ENCODE results near the gene STAMBPL1.

Gene STAMBPL1

GRCh38 chr10:88841316-88842111 is 38.5 kb upstream of the STAMBPL1 start:
- Histone ChIP-seq H3K36me3 (ENCODE audit: control insufficient read depth, insufficient read depth, low read length) (no peaks in the 10 kb centered on the region), H3K4me3 (ENCODE audit: low read length) (no peak overlapping the region), H3K4me1 (ENCODE audit: control insufficient read depth, insufficient read depth, low read length) (peaks cover 47% of the 10 kb centered on the region), H3K9me3 (ENCODE audit: control insufficient read depth, low read length) (no peaks in the 10 kb centered on the region), H3K9ac (ENCODE audit: low read length) (peak overlapping the region; percentile 11), H3K27me3 (ENCODE audit: control insufficient read depth, insufficient read depth, low read length) (no peaks in the 10 kb centered on the region)

DNA sequence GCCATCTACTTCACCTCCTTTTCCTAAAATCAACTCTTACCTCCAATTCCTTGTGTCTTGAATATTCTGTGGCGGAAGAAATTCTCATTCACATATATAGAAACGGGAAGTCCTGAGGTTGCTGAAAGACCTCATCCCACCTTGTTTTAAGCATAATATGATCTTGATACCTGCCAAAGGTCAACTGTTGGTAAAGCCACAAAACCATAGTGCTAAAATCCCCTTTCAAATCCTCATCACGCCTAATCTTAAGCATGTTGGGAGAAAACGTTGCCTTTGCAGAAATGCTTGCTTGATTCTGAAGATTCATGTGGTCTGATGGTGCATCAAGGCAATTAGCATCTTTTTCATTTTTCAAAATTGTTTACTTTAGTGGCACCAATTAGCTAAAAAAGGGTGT is 36.9 kb upstream of the STAMBPL1 start:
- Histone ChIP-seq H3K36me3 (ENCODE audit: control insufficient read depth, insufficient read depth, low read length) (no peaks in the 10 kb centered on the region), H3K9me3 (ENCODE audit: control insufficient read depth, low read length) (no peaks in the 10 kb centered on the region), H3K4me3 (ENCODE audit: low read length) (no peak overlapping the region), H3K27me3 (ENCODE audit: control insufficient read depth, insufficient read depth, low read length) (no peaks in the 10 kb centered on the region), H3K4me1 (ENCODE audit: control insufficient read depth, insufficient read depth, low read length) (peaks cover 43% of the 10 kb centered on the region), H3K9ac (ENCODE audit: low read length) (no peak overlapping the region)

- Histone ChIP-seq H3K36me3 (ENCODE audit: control insufficient read depth, insufficient read depth, low read length) (no peaks in the 10 kb centered on the region), H3K4me3 (ENCODE audit: low read length) (no peak overlapping the region)
Observed at GRCh38 chr10:88848499-88848898, 31.5 kb upstream of the STAMBPL1 start.

GRCh38 chr10:88849234-88849633 is 30.8 kb upstream of the STAMBPL1 start:
- H3K27me3 ChIP-seq (ENCODE audit: control insufficient read depth, insufficient read depth, low read length), result no peaks in the 10 kb centered on the region
- H3K36me3 ChIP-seq (ENCODE audit: control insufficient read depth, insufficient read depth, low read length), result no peaks in the 10 kb centered on the region
- peaks cover 41% of the 10 kb centered on the region for H3K4me1 ChIP-seq (ENCODE audit: control insufficient read depth, insufficient read depth, low read length)

More at GRCh38 chr10:88848499-88848898, 31.5 kb upstream of the STAMBPL1 start:
- Histone ChIP-seq H3K9ac (ENCODE audit: low read length) (no peak overlapping the region), H3K9me3 (ENCODE audit: control insufficient read depth, low read length) (no peaks in the 10 kb centered on the region), H3K27me3 (ENCODE audit: control insufficient read depth, insufficient read depth, low read length) (no peaks in the 10 kb centered on the region), H3K4me1 (ENCODE audit: control insufficient read depth, insufficient read depth, low read length) (peaks cover 36% of the 10 kb centered on the region)

DNA sequence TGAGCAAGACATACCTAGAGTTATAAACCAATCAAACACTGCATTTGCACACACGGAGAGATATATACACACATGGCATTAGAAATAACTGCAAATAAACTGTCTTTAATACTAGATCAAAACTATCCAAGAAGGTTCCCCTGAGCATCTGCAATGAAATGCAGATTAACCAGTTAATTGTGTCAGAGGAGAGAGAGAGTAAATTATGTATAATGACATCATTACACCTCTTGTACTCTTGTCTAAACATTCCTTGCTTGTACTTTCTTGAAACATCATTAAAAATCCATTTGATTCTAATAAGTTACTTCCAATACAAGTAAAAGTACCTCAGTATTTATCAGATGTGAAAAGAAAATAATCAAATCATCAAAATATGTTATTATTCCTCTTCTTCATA is 29.3 kb upstream of the STAMBPL1 start:
- no peaks in the 10 kb centered on the region for H3K27me3 ChIP-seq (ENCODE audit: control insufficient read depth, insufficient read depth, low read length)
- H3K4me1 ChIP-seq (ENCODE audit: control insufficient read depth, insufficient read depth, low read length), result peaks cover 48% of the 10 kb centered on the region
- peak overlapping the region; percentile 49 for H3K4me3 ChIP-seq (ENCODE audit: low read length)
- no peaks in the 10 kb centered on the region for H3K9me3 ChIP-seq (ENCODE audit: control insufficient read depth, low read length)
- H3K36me3 ChIP-seq (ENCODE audit: control insufficient read depth, insufficient read depth, low read length), result no peaks in the 10 kb centered on the region
- H3K9ac ChIP-seq (ENCODE audit: low read length), result peak overlapping the region; percentile 66

More at GRCh38 chr10:88849234-88849633, 30.8 kb upstream of the STAMBPL1 start:
- Histone ChIP-seq H3K9ac (ENCODE audit: low read length) (no peak overlapping the region), H3K4me3 (ENCODE audit: low read length) (no peak overlapping the region), H3K9me3 (ENCODE audit: control insufficient read depth, low read length) (no peaks in the 10 kb centered on the region)

GRCh38 chr10:88851706-88852105 is 28.3 kb upstream of the STAMBPL1 start, which contains the start of gene ANKRD22:
ANKRD22 (minus strand) TSS chr10:88851844; CDS start chr10:88851607, 237 bp downstream.
- Histone ChIP-seq H3K9me3 (ENCODE audit: control insufficient read depth, low read length) (no peaks in the 10 kb centered on the region), H3K4me1 (ENCODE audit: control insufficient read depth, insufficient read depth, low read length) (peaks cover 45% of the 10 kb centered on the region), H3K27me3 (ENCODE audit: control insufficient read depth, insufficient read depth, low read length) (no peaks in the 10 kb centered on the region), H3K36me3 (ENCODE audit: control insufficient read depth, insufficient read depth, low read length) (no peaks in the 10 kb centered on the region), H3K4me3 (ENCODE audit: low read length) (peak within 1 kb of the TSS; percentile 49), H3K9ac (ENCODE audit: low read length) (peak within 1 kb of the TSS; percentile 66)

DNA sequence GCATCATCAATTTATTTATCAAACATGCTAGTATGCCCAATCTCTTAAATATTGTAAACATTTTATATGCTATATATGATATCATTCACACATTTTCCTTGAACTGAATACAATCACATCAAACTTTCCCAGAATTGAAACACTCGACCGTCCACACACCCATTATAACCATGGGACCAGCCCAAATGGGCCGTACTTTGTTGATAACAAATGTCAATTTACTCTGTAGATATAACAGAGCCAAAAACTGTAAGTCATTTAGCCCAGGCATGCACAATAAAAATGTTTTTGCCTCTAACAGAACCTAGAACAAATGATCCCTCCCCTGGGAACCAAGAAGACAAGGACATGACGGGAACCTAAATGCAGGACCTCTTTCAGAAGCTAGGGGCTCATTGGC is 27.7 kb upstream of the STAMBPL1 start:
- no peak overlapping the region for H3K9ac ChIP-seq (ENCODE audit: low read length)
- H3K36me3 ChIP-seq (ENCODE audit: control insufficient read depth, insufficient read depth, low read length), result no peaks in the 10 kb centered on the region
- H3K27me3 ChIP-seq (ENCODE audit: control insufficient read depth, insufficient read depth, low read length), result no peaks in the 10 kb centered on the region
- peaks cover 45% of the 10 kb centered on the region for H3K4me1 ChIP-seq (ENCODE audit: control insufficient read depth, insufficient read depth, low read length)
- no peaks in the 10 kb centered on the region for H3K9me3 ChIP-seq (ENCODE audit: control insufficient read depth, low read length)
- H3K4me3 ChIP-seq (ENCODE audit: low read length), result no peak overlapping the region

DNA sequence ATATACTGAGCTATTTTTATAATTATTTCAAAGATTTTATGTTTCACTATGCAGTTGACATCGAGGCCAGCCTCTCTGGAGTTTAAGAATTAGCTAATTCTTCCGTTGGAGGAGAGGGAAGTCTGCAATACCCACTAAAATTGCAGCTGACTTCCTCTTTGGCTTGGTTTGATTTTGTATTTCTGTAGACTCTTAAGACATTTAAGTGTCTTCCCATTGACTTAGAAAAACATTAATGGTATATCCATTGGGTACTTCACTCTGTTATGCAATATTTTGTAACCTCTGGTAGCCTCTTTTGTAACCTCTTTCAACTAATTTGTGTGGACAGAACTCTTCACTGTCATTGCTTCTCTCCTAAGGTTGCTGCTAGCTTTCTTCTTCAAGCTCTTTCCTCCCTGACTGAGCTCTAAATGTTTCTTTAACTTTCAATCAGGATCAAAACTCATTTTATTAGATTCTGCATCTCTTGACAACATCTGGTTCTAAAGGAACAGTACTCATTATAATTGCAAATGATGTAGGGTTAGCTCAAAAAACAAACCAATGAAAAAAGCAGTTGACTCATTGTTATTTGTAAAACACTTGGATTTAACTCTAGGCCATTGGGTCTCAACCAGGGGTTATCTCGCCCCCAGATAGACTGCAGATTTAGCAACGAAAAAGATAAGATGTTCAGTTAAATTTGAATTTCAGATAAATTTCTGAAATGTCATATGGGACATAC is 26.7 kb upstream of the STAMBPL1 start:
- H3K4me1 ChIP-seq (ENCODE audit: control insufficient read depth, insufficient read depth, low read length), result peaks cover 44% of the 10 kb centered on the region

DNA sequence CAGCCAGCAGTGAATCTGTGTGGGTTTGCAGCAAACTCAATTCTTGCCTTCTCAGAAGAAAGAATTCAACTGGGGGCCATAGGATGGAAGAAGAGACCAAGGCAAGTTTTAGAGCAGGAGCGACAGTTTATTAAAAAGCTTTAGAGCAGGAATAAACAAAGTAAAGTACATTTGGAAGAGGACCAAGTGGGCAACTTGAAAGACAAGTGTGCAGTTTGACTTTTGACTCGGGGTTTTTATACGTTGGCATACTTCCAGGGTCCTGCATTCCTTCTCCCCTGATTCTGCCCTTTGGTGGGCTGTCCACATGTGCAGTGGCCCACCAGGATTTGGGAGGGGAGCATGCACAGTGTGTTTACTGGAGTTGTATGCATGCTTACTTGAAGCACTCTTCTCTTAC is 25.4 kb upstream of the STAMBPL1 start:
- Histone ChIP-seq H3K4me3 (ENCODE audit: low read length) (no peak overlapping the region), H3K27me3 (ENCODE audit: control insufficient read depth, insufficient read depth, low read length) (no peaks in the 10 kb centered on the region), H3K4me1 (ENCODE audit: control insufficient read depth, insufficient read depth, low read length) (peaks cover 37% of the 10 kb centered on the region), H3K9me3 (ENCODE audit: control insufficient read depth, low read length) (no peaks in the 10 kb centered on the region), H3K9ac (ENCODE audit: low read length) (no peak overlapping the region), H3K36me3 (ENCODE audit: control insufficient read depth, insufficient read depth, low read length) (no peaks in the 10 kb centered on the region)

More for the DNA sequence above, 26.7 kb upstream of the STAMBPL1 start:
- no peaks in the 10 kb centered on the region for H3K9me3 ChIP-seq (ENCODE audit: control insufficient read depth, low read length)
- no peaks in the 10 kb centered on the region for H3K27me3 ChIP-seq (ENCODE audit: control insufficient read depth, insufficient read depth, low read length)
- no peak overlapping the region for H3K4me3 ChIP-seq (ENCODE audit: low read length)
- no peak overlapping the region for H3K9ac ChIP-seq (ENCODE audit: low read length)
- H3K36me3 ChIP-seq (ENCODE audit: control insufficient read depth, insufficient read depth, low read length), result no peaks in the 10 kb centered on the region

GRCh38 chr10:88857831-88858230 is 22.2 kb upstream of the STAMBPL1 start:
- H3K9me3 ChIP-seq (ENCODE audit: control insufficient read depth, low read length), result no peaks in the 10 kb centered on the region
- H3K27me3 ChIP-seq (ENCODE audit: control insufficient read depth, insufficient read depth, low read length), result no peaks in the 10 kb centered on the region
- peaks cover 27% of the 10 kb centered on the region for H3K4me1 ChIP-seq (ENCODE audit: control insufficient read depth, insufficient read depth, low read length)
- H3K9ac ChIP-seq (ENCODE audit: low read length), result no peak overlapping the region
- no peak overlapping the region for H3K4me3 ChIP-seq (ENCODE audit: low read length)
- H3K36me3 ChIP-seq (ENCODE audit: control insufficient read depth, insufficient read depth, low read length), result no peaks in the 10 kb centered on the region

DNA sequence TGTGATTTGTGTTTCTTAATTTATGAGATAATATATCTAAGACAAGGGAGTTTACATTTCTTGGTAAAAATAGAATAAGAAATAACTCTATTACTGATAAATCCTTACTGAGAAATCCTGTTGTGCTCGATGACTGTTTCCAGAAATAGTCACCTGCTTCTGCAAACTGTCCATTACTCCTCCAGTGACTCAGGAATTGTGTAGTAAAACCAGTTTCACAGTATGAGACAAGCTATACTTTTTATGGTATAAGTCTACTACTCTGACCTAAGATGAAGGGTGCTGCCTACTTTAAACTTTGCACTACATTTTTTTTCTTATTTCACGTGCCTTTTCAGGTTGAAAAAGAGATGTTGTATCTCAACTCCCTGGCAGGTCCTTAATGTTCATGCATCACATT is 21.6 kb upstream of the STAMBPL1 start:
- Histone ChIP-seq H3K9me3 (ENCODE audit: control insufficient read depth, low read length) (no peaks in the 10 kb centered on the region), H3K27me3 (ENCODE audit: control insufficient read depth, insufficient read depth, low read length) (no peaks in the 10 kb centered on the region), H3K4me3 (ENCODE audit: low read length) (no peak overlapping the region), H3K4me1 (ENCODE audit: control insufficient read depth, insufficient read depth, low read length) (peaks cover 20% of the 10 kb centered on the region), H3K36me3 (ENCODE audit: control insufficient read depth, insufficient read depth, low read length) (no peaks in the 10 kb centered on the region), H3K9ac (ENCODE audit: low read length) (no peak overlapping the region)

DNA sequence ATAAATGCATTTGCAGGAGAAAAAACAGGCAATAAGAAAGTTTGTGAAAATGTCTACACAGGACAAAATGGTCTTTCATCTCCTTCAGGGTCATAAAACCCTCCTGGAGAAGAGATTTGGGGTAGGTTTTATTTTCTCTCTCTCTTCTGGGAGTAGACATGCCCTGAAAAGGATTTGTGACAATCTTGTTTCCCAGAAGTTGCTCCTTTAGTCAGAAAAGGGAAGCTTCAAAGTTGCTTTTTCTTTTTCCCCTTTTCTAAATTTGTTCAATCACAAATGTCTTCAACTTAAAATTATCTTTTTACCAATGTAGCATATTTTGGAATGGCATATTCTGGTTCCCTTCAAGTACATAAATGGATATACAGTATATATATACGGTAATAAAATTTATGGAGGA is 19.0 kb upstream of the STAMBPL1 start:
- H3K4me3 ChIP-seq (ENCODE audit: low read length), result no peak overlapping the region
- H3K9me3 ChIP-seq (ENCODE audit: control insufficient read depth, low read length), result no peaks in the 10 kb centered on the region
- H3K27me3 ChIP-seq (ENCODE audit: control insufficient read depth, insufficient read depth, low read length), result no peaks in the 10 kb centered on the region
- no peak overlapping the region for H3K9ac ChIP-seq (ENCODE audit: low read length)
- no peaks in the 10 kb centered on the region for H3K36me3 ChIP-seq (ENCODE audit: control insufficient read depth, insufficient read depth, low read length)
- peaks cover 7% of the 10 kb centered on the region for H3K4me1 ChIP-seq (ENCODE audit: control insufficient read depth, insufficient read depth, low read length)

All from mucosa of stomach (tissue), 1 donor.